Activated naive CD4-positive, alpha-beta T cell treated with Interleukin-2 at 50 U/mL for 16 hours (primary cell): ENCODE data around the gene FBXO46.
A peak's percentile ranks its signal among the peaks of the same experiment; 100 is the strongest.
"Not testable (repeated sequence)": the region's sequence is repeated elsewhere in the genome, so short reads cannot be mapped to it uniquely, and the experiment has no call there.

Experiments
- DNase-seq: peaks from one replicate; pipeline ENCODE4 v3.0.0-alpha.2; 2020

Gene FBXO46

GRCh38 chr19:45717983-45718650 is 12.6 kb downstream of the FBXO46 start:
- DNase-seq, result no peak

GRCh38 chr19:45717131-45717982 is 13.3 kb downstream of the FBXO46 start:
- DNase-seq, result peak; percentile 97

- peak; percentile 14 for DNase-seq
These were observed 14.2 kb downstream of the FBXO46 start for GRCh38 chr19:45716359-45717130.

- DNase-seq, result no peak
These were observed 15.6 kb downstream of the FBXO46 start for GRCh38 chr19:45715139-45715538.

- no peak for DNase-seq
These were observed 17.6 kb downstream of the FBXO46 start for GRCh38 chr19:45713141-45713540.

- no peak for DNase-seq
These were observed 18.0 kb downstream of the FBXO46 start for GRCh38 chr19:45712699-45713067.

GRCh38 chr19:45711851-45712698 is 18.6 kb downstream of the FBXO46 start:
- no peak for DNase-seq

- no peak for DNase-seq
These were observed 20.2 kb downstream of the FBXO46 start for GRCh38 chr19:45710356-45711130.

- no peak for DNase-seq
These were observed 24.8 kb downstream of the FBXO46 start for GRCh38 chr19:45705710-45706415.

GRCh38 chr19:45705115-45705514 is 25.6 kb downstream of the FBXO46 start:
- DNase-seq, result no peak

GRCh38 chr19:45701676-45702075 is 29.0 kb downstream of the FBXO46 start:
- no peak for DNase-seq

- DNase-seq, result peak; percentile 80
These were observed 37.4 kb downstream of the FBXO46 start for GRCh38 chr19:45693106-45693788.

- DNase-seq, result peak; percentile 98
These were observed 38.2 kb downstream of the FBXO46 start, which contains the start of gene QPCTL for GRCh38 chr19:45692187-45693105. Gene QPCTL, plus strand, starts transcription at chr19:45692666. Its CDS starts 38 bp downstream, at chr19:45692704.

- DNase-seq, result peak; percentile 94
These were observed 39.0 kb downstream of the FBXO46 start, which contains the start of gene SNRPD2 for GRCh38 chr19:45691516-45692186. Gene SNRPD2, minus strand, starts transcription at chr19:45691953. Its CDS starts 65 bp downstream, at chr19:45691888.

GRCh38 chr19:45687599-45687998 is 43.1 kb downstream of the FBXO46 start:
- DNase-seq, result no peak

GRCh38 chr19:45685045-45685444 is 45.7 kb downstream of the FBXO46 start:
- not testable (repeated sequence) for DNase-seq

GRCh38 chr19:45682908-45683307 is 47.8 kb downstream of the FBXO46 start:
- DNase-seq, result no peak

GRCh38 chr19:45682117-45682516 is 48.6 kb downstream of the FBXO46 start:
- DNase-seq, result no peak
